ENCODE results near the gene CBX6.
"Not testable (repeated sequence)": the region's sequence is repeated elsewhere in the genome, so short reads cannot be mapped to it uniquely, and the experiment has no call there.

The CBX6 gene

GRCh38 chr22:38872172-38872830, at the start of gene CBX6:
TSS of gene CBX6 (minus strand) at chr22:38872216. CDS start at chr22:38872190, 26 bp downstream.
- no peaks in the 10 kb centered on the region for H3K27me3 ChIP-seq (ENCODE audit: insufficient read depth, low read length)
- H3K36me3 ChIP-seq (ENCODE audit: insufficient read depth, low read length), result 0 out of 2 replicates have a peak, but pooled peaks cover 4% of the 10 kb centered on the region
- peaks cover 11% of the 10 kb centered on the region for H3K79me2 ChIP-seq (ENCODE audit: control insufficient read depth, insufficient read depth, low read length, unreplicated experiment)
- H3K27ac ChIP-seq (ENCODE audit: low read depth, low read length), result peak within 1 kb of the TSS; percentile 27; the same call in 1 of the 2 replicates
- H3K4me3 ChIP-seq (ENCODE audit: low read depth, low read length), result peak within 1 kb of the TSS; percentile 90
- H3K4me1 ChIP-seq (ENCODE audit: control insufficient read depth, insufficient read depth, low read length, unreplicated experiment), result no peaks in the 10 kb centered on the region
- peak within 1 kb of the TSS; percentile 97 for H2AFZ ChIP-seq (ENCODE audit: low read length, unreplicated experiment)

DNA sequence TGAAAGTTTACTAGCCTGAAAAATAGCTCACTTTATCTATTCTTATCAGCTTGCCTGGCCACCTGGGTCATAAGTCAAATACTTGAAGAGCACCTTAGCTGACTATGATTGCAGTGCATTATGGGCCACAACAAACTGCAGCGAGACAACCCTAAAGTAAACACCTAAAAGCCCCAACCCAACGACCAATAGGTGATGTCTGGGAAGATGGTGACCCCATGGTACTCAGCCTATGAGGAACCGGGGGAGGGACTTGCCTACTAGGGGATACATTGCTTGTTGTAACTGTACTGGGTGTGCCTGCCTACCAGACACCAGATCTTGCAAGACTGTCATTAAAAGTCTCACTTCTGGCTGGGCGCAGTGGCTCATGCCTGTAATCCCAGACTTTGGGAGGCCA, 49.8 kb upstream of the CBX6 start:
- H3K36me3 ChIP-seq (ENCODE audit: insufficient read depth, low read length), result no peaks in the 10 kb centered on the region
- H3K4me1 ChIP-seq (ENCODE audit: control insufficient read depth, insufficient read depth, low read length, unreplicated experiment), result peaks cover 24% of the 10 kb centered on the region
- no peak overlapping the region for H3K27ac ChIP-seq (ENCODE audit: low read depth, low read length)
- no peaks in the 10 kb centered on the region for H3K79me2 ChIP-seq (ENCODE audit: control insufficient read depth, insufficient read depth, low read length, unreplicated experiment)
- H3K27me3 ChIP-seq (ENCODE audit: insufficient read depth, low read length), result peaks cover 6% of the 10 kb centered on the region
- H2AFZ ChIP-seq (ENCODE audit: low read length, unreplicated experiment), result no peak overlapping the region
- no peak overlapping the region for H3K4me3 ChIP-seq (ENCODE audit: low read depth, low read length)

DNA sequence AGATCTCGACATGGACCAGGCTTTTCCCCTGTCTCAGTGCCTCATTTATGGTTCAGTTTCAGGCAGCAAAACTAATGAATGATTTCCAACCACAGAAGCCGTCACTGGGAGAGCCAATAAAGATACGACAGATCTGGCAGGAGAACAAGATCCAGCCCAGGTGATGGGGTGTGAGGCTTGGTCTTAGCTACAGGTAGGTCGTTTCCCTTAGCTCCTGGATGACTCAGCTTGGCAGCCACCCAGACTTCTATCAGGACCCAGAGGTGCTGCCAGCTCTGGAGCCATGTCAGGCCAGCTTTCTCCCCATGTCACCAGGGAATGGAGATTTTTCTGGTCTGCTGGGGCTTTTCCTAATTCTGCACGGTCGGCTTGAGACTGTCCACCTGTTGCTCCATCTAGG, 49.1 kb upstream of the CBX6 start:
- no peaks in the 10 kb centered on the region for H3K79me2 ChIP-seq (ENCODE audit: control insufficient read depth, insufficient read depth, low read length, unreplicated experiment)
- no peak overlapping the region for H2AFZ ChIP-seq (ENCODE audit: low read length, unreplicated experiment)
- H3K27me3 ChIP-seq (ENCODE audit: insufficient read depth, low read length), result peaks cover 12% of the 10 kb centered on the region
- no peaks in the 10 kb centered on the region for H3K36me3 ChIP-seq (ENCODE audit: insufficient read depth, low read length)
- no peak overlapping the region for H3K4me3 ChIP-seq (ENCODE audit: low read depth, low read length)
- peaks cover 24% of the 10 kb centered on the region for H3K4me1 ChIP-seq (ENCODE audit: control insufficient read depth, insufficient read depth, low read length, unreplicated experiment)
- no peak overlapping the region for H3K27ac ChIP-seq (ENCODE audit: low read depth, low read length)

- Histone ChIP-seq H3K27me3 (ENCODE audit: insufficient read depth, low read length) (peaks cover 17% of the 10 kb centered on the region), H3K4me1 (ENCODE audit: control insufficient read depth, insufficient read depth, low read length, unreplicated experiment) (peaks cover 9% of the 10 kb centered on the region), H3K79me2 (ENCODE audit: control insufficient read depth, insufficient read depth, low read length, unreplicated experiment) (no peaks in the 10 kb centered on the region), H3K4me3 (ENCODE audit: low read depth, low read length) (no peak overlapping the region), H3K36me3 (ENCODE audit: insufficient read depth, low read length) (no peaks in the 10 kb centered on the region), H3K27ac (ENCODE audit: low read depth, low read length) (no peak overlapping the region), H2AFZ (ENCODE audit: low read length, unreplicated experiment) (no peak overlapping the region)
Measured at GRCh38 chr22:38919631-38920190, 47.7 kb upstream of the CBX6 start.

DNA sequence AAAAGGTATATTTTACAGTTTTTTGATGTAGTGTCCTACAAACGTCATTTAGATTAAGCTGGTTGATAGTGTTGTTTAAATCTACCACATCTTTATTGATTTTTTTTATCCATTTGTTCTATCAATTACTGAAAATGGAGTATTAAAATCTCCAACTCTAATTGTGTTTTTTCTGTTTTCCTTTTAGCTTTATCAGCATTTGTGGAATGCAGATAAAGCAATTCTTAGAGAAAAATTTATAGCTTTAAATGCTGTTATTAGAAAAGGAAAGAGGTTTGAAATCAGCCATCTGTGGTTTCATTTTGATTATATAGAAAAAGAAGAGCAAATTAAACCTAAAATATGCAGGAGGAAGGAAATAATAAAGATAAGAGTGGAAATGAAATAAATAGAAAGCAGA, 39.4 kb upstream of the CBX6 start:
- H2AFZ ChIP-seq (ENCODE audit: low read length, unreplicated experiment), result no peak overlapping the region
- no peaks in the 10 kb centered on the region for H3K4me1 ChIP-seq (ENCODE audit: control insufficient read depth, insufficient read depth, low read length, unreplicated experiment)
- H3K4me3 ChIP-seq (ENCODE audit: low read depth, low read length), result no peak overlapping the region
- peaks cover 16% of the 10 kb centered on the region; the same call in 1 of the 2 replicates for H3K27me3 ChIP-seq (ENCODE audit: insufficient read depth, low read length)
- H3K79me2 ChIP-seq (ENCODE audit: control insufficient read depth, insufficient read depth, low read length, unreplicated experiment), result no peaks in the 10 kb centered on the region
- no peaks in the 10 kb centered on the region for H3K36me3 ChIP-seq (ENCODE audit: insufficient read depth, low read length)
- no peak overlapping the region for H3K27ac ChIP-seq (ENCODE audit: low read depth, low read length)

- Histone ChIP-seq H3K4me3 (ENCODE audit: low read depth, low read length) (no peak overlapping the region), H2AFZ (ENCODE audit: low read length, unreplicated experiment) (no peak overlapping the region), H3K27me3 (ENCODE audit: insufficient read depth, low read length) (peaks cover 9% of the 10 kb centered on the region; the same call in 1 of the 2 replicates), H3K79me2 (ENCODE audit: control insufficient read depth, insufficient read depth, low read length, unreplicated experiment) (no peaks in the 10 kb centered on the region), H3K4me1 (ENCODE audit: control insufficient read depth, insufficient read depth, low read length, unreplicated experiment) (no peaks in the 10 kb centered on the region), H3K27ac (ENCODE audit: low read depth, low read length) (no peak overlapping the region), H3K36me3 (ENCODE audit: insufficient read depth, low read length) (no peaks in the 10 kb centered on the region)
Measured at GRCh38 chr22:38907767-38908166, 35.8 kb upstream of the CBX6 start.

- H3K4me1 ChIP-seq (ENCODE audit: control insufficient read depth, insufficient read depth, low read length, unreplicated experiment), result no peaks in the 10 kb centered on the region
- H3K27ac ChIP-seq (ENCODE audit: low read depth, low read length), result no peak overlapping the region
- no peaks in the 10 kb centered on the region for H3K79me2 ChIP-seq (ENCODE audit: control insufficient read depth, insufficient read depth, low read length, unreplicated experiment)
- peaks cover 9% of the 10 kb centered on the region; the same call in 1 of the 2 replicates for H3K27me3 ChIP-seq (ENCODE audit: insufficient read depth, low read length)
- H3K36me3 ChIP-seq (ENCODE audit: insufficient read depth, low read length), result no peaks in the 10 kb centered on the region
- no peak overlapping the region for H2AFZ ChIP-seq (ENCODE audit: low read length, unreplicated experiment)
- no peak overlapping the region for H3K4me3 ChIP-seq (ENCODE audit: low read depth, low read length)
Measured at GRCh38 chr22:38906052-38906451, 34.0 kb upstream of the CBX6 start.

DNA sequence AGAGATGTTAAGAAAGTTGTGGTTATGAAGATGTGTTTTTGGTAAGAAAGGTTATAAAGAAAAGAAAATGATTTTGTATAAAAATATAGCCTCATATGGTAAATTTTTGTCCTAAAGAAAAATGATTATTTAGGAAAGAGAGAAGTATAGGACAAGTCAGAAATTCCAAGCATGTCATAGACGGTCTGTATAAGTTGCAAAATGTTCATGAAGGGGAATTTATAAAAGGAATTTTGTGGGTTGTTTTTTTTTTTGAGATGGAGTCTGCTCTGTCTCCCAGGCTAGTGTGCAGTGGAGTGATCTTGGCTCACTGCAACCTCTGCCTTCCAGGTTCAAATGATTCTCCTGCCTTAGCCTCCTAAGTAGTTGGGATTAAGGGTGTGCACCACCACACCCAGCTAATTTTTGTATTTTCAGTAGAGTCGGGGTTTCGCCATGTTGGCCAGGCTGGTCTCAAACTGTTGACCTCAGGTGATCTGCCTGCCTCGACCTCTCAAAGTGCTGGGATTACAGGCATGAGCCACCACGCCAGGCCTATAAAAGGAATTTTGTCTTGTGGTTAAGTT, 32.1 kb upstream of the CBX6 start:
- H3K4me3 ChIP-seq (ENCODE audit: low read depth, low read length); H3K4me1 ChIP-seq (ENCODE audit: control insufficient read depth, insufficient read depth, low read length, unreplicated experiment); H2AFZ ChIP-seq (ENCODE audit: low read length, unreplicated experiment); H3K27me3 ChIP-seq (ENCODE audit: insufficient read depth, low read length); H3K27ac ChIP-seq (ENCODE audit: low read depth, low read length); H3K79me2 ChIP-seq (ENCODE audit: control insufficient read depth, insufficient read depth, low read length, unreplicated experiment); H3K36me3 ChIP-seq (ENCODE audit: insufficient read depth, low read length): not testable (repeated sequence)

DNA sequence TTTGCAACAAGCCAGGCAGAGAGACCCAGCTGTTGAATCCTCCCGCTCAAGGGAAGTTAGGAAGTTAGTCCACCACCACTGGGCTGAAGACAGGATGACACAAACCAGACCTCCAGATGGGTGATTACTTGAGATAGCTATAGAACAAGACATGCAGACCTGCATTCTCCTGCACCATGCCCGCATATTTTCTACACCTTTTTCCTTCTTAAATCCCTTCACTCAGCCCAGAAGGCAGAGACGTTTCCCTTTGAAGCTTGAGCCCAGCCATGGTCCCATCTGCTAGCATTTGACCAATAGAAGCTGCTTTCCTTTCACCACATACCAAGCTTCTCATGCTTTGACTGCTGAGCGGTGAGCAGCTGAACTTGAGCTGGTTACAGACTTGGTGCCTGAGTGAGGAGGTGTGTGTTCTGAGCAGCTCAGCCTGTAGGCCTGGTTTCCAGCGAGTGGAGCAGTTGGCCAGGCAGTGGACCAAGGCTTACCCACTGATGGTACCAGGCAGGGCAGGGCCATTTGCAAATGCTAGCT, 29.2 kb upstream of the CBX6 start:
- no peak overlapping the region for H3K27ac ChIP-seq (ENCODE audit: low read depth, low read length)
- H3K4me1 ChIP-seq (ENCODE audit: control insufficient read depth, insufficient read depth, low read length, unreplicated experiment), result no peaks in the 10 kb centered on the region
- no peak overlapping the region for H3K4me3 ChIP-seq (ENCODE audit: low read depth, low read length)
- no peak overlapping the region for H2AFZ ChIP-seq (ENCODE audit: low read length, unreplicated experiment)
- no peaks in the 10 kb centered on the region for H3K36me3 ChIP-seq (ENCODE audit: insufficient read depth, low read length)
- H3K27me3 ChIP-seq (ENCODE audit: insufficient read depth, low read length), result no peaks in the 10 kb centered on the region
- H3K79me2 ChIP-seq (ENCODE audit: control insufficient read depth, insufficient read depth, low read length, unreplicated experiment), result no peaks in the 10 kb centered on the region

GRCh38 chr22:38900677-38901076, 28.7 kb upstream of the CBX6 start:
- H2AFZ ChIP-seq (ENCODE audit: low read length, unreplicated experiment), result no peak overlapping the region
- H3K4me3 ChIP-seq (ENCODE audit: low read depth, low read length), result no peak overlapping the region

GRCh38 chr22:38891256-38891655, 19.2 kb upstream of the CBX6 start:
- peaks cover 16% of the 10 kb centered on the region for H3K27me3 ChIP-seq (ENCODE audit: insufficient read depth, low read length)
- H2AFZ ChIP-seq (ENCODE audit: low read length, unreplicated experiment), result no peak overlapping the region
- H3K36me3 ChIP-seq (ENCODE audit: insufficient read depth, low read length), result no peaks in the 10 kb centered on the region
- H3K4me3 ChIP-seq (ENCODE audit: low read depth, low read length), result no peak overlapping the region
- no peaks in the 10 kb centered on the region for H3K4me1 ChIP-seq (ENCODE audit: control insufficient read depth, insufficient read depth, low read length, unreplicated experiment)
- no peaks in the 10 kb centered on the region for H3K79me2 ChIP-seq (ENCODE audit: control insufficient read depth, insufficient read depth, low read length, unreplicated experiment)
- H3K27ac ChIP-seq (ENCODE audit: low read depth, low read length), result no peak overlapping the region

More at GRCh38 chr22:38900677-38901076, 28.7 kb upstream of the CBX6 start:
- no peaks in the 10 kb centered on the region for H3K27me3 ChIP-seq (ENCODE audit: insufficient read depth, low read length)
- no peaks in the 10 kb centered on the region for H3K79me2 ChIP-seq (ENCODE audit: control insufficient read depth, insufficient read depth, low read length, unreplicated experiment)
- no peaks in the 10 kb centered on the region for H3K4me1 ChIP-seq (ENCODE audit: control insufficient read depth, insufficient read depth, low read length, unreplicated experiment)
- H3K27ac ChIP-seq (ENCODE audit: low read depth, low read length), result no peak overlapping the region
- H3K36me3 ChIP-seq (ENCODE audit: insufficient read depth, low read length), result no peaks in the 10 kb centered on the region
